Chondrocyte (in vitro differentiated cells): ENCODE data around the gene VSIG1. TPM values are rescaled to one million over a fixed set of nuclear protein-coding genes. Genes with fewer than 3 reads are reported as not detected.

Experiments
- DNase-seq: peaks from one replicate; pipeline ENCODE4 v3.0.0; 2021; ENCODE audit warnings: mixed read lengths, low spot score
- H3K27ac Mint-ChIP-seq: one replicate; pipeline ENCODE4 v1.8.0; 2021; ENCODE audit warnings: mild to moderate bottlenecking, moderate library complexity, mixed read lengths; ENCODE audit not compliant: unreplicated experiment
- H3K27me3 Mint-ChIP-seq: 2 replicates; pipeline ENCODE4 v1.8.0; 2021; ENCODE audit warnings: low read depth, mixed read lengths
- H3K36me3 Mint-ChIP-seq: 2 replicates; pipeline ENCODE4 v1.8.0; 2021; ENCODE audit warnings: low read depth, mixed read lengths
- H3K4me1 Mint-ChIP-seq: 2 replicates; pipeline ENCODE4 v1.8.0; 2021; ENCODE audit warnings: low read depth, mild to moderate bottlenecking, mixed read lengths
- H3K4me3 Mint-ChIP-seq: one replicate; pipeline ENCODE4 v1.8.0; 2021; ENCODE audit warnings: mild to moderate bottlenecking, moderate library complexity, mixed read lengths; ENCODE audit not compliant: unreplicated experiment
- H3K9me3 Mint-ChIP-seq: 2 replicates; pipeline ENCODE4 v1.8.0; 2021; ENCODE audit warnings: low read depth, mixed read lengths
- CTCF ChIP-seq: fragments of 200-600 bp; sonication (generic); IDR thresholded peaks from 2 replicates; pipeline ENCODE4 v1.5.0; 2021; ENCODE audit warnings: antibody characterized with exemption, mild to moderate bottlenecking, moderate library complexity
- total RNA-seq: library from RNA; stranded (reverse); gene quantifications from 3 replicates; pipeline ENCODE4 v1.2.1, GENCODE V29; 2021

Gene VSIG1
- total RNA-seq, 1 donor from 2014 or later: not detected

GRCh38 chrX:108019382-108019875 is 25.4 kb upstream of the VSIG1 start:
- Mint-ChIP-seq H3K27ac (no peak overlapping the region), H3K9me3 (peaks cover 4% of the 10 kb centered on the region), H3K36me3 (no peaks in the 10 kb centered on the region), H3K27me3 (peaks cover 31% of the 10 kb centered on the region), H3K4me1 (no peaks in the 10 kb centered on the region), H3K4me3 (no peak overlapping the region)
- TF ChIP-seq CTCF: no peak
- DNase-seq: no peak

DNA sequence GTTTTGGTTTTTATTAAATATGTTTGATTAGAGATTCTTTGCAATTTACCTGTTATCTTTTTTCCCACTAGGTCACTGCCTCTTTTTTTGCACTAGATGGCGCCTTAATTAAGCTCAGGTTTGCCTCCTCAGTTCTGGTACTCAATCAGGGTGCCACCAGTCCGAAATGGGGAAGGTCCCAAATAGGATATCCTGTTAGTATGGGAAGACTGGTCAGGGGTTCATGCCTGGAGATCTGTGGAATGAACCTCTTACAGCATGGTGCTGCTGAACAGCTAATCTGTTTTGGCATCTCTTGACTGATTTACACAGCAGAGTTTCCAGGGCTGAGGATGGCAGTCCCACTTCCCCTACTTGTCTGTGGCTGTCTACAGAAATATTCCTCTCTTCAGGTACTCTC is 24.2 kb upstream of the VSIG1 start:
- H3K9me3 Mint-ChIP-seq: peaks cover 2% of the 10 kb centered on the region
- no peak overlapping the region for H3K27ac Mint-ChIP-seq
- H3K27me3 Mint-ChIP-seq: peaks cover 36% of the 10 kb centered on the region
- no peaks in the 10 kb centered on the region for H3K36me3 Mint-ChIP-seq
- H3K4me3 Mint-ChIP-seq: no peak overlapping the region
- peak; percentile 72 for TF ChIP-seq CTCF
- H3K4me1 Mint-ChIP-seq: no peaks in the 10 kb centered on the region
- DNase-seq: no peak

DNA sequence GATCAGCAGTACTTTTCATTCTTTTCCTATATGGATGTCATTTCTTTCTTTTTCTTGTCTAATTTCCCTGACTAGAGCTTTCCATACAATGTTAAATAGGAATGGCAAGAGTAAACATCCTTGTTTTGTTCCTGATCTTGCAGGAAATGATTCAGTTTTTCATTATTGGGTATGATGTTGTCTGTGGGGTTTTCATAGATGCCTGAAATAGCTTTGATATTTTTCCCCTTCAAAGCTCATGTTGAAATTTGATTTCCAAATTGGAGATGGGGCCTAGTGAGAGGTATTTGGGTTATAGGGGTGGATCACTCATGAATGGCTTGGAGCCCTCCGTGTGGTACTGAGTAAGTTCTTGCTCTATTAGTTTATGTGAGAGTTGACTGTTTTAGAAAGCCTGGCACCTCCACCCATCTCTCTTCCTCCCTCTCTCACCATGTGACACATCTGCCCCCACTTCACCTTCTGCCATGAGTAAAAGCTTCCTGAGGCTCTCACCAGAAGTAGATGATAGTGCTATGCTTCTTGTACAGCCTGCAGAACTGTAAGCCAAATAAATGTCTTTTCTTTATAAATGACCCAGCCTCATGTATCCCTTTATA is 22.3 kb upstream of the VSIG1 start:
- Mint-ChIP-seq H3K27ac (no peak overlapping the region), H3K4me3 (no peak overlapping the region), H3K27me3 (peaks cover 34% of the 10 kb centered on the region), H3K9me3 (no peaks in the 10 kb centered on the region), H3K36me3 (no peaks in the 10 kb centered on the region), H3K4me1 (no peaks in the 10 kb centered on the region)
- no peak for DNase-seq
- no peak for TF ChIP-seq CTCF

- Mint-ChIP-seq H3K4me1 (no peaks in the 10 kb centered on the region), H3K9me3 (no peaks in the 10 kb centered on the region), H3K4me3 (no peak overlapping the region), H3K36me3 (no peaks in the 10 kb centered on the region), H3K27me3 (peaks cover 38% of the 10 kb centered on the region), H3K27ac (no peak overlapping the region)
- TF ChIP-seq CTCF: no peak
- no peak for DNase-seq
These were observed 19.5 kb upstream of the VSIG1 start for GRCh38 chrX:108025376-108025775.

- no peak overlapping the region for H3K4me3 Mint-ChIP-seq
- no peaks in the 10 kb centered on the region for H3K9me3 Mint-ChIP-seq
- H3K27ac Mint-ChIP-seq: no peak overlapping the region
- H3K36me3 Mint-ChIP-seq: no peaks in the 10 kb centered on the region
- DNase-seq: no peak
- TF ChIP-seq CTCF: no peak
- peaks cover 39% of the 10 kb centered on the region for H3K27me3 Mint-ChIP-seq
- no peaks in the 10 kb centered on the region for H3K4me1 Mint-ChIP-seq
These were observed 18.8 kb upstream of the VSIG1 start for GRCh38 chrX:108025954-108026600.
